HG03575 (cell line): Measurements from ENCODE around the gene C19orf67.
"Not testable (repeated sequence)": the region's sequence is repeated elsewhere in the genome, so short reads cannot be mapped to it uniquely, and the experiment has no call there.

Experiments
- ATAC-seq: cut with Tn5 transposase; IDR thresholded peaks from one replicate; pipeline ENCODE4 v1.9.1; 2021; ENCODE audit not compliant: unreplicated experiment, insufficient number of reproducible peaks, low FRiP score; ENCODE audit errors: extremely low read depth

C19orf67 gene

GRCh38 chr19:14042659-14043608, 42.6 kb downstream of the C19orf67 start:
- ATAC-seq: not testable (repeated sequence)

DNA sequence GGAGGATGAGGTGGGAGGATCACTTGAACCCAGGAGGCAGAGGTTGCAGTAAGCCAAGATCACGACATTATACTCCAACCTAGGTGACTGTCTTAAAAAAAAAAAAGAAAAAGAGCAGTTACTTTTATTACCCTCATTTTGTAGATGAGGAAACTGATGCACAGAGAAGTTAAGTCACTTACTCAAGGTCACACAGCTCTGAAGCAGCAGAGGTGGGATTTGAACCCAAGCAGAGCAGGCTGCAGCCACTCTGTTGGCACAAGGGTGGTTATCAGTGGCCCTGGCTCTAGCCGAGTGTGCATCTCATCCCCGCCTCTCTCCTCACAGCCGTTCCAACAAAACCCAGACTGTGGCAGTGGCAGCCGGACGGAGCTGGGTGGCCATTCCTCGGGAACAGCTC, 46.4 kb downstream of the C19orf67 start:
- no peak for ATAC-seq

DNA sequence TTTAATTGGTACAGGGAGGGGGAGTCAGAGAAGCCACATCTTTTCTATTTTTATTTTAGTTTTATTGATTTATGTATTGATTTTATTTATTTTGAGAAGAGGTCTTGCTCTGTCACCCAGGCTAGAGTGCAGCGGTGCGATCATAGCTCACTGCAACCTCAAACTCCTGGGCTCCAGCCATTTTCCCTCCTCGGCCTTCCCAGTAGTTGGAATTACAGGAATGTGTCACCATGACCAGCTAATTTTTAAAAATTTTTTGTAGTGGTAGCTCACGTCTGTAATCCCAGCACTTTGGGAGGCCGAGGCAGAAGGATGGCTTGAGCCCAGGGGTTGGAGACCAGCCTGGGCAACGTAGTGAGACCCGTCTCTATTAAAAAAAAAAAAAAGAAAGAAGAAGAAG, 49.9 kb downstream of the C19orf67 start:
- no peak for ATAC-seq

DNA sequence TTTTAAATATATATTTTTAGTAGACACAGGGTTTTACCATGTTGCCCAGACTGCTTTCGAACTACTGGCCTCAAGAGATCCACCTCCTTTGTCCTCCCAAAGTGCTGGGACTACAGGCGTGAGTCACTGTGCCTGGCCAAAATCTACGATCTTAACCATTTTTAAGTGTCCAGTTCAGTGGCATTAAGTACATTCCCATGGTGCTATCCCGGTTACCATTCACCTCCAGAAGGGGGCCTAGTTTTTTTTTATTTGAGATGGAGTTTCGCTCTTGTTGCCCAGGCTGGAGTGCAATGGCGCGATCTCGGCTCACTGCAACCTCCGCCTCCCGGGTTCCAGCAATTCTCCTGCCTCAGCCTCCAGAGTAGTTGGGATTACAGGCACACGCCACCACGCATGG, 50.4 kb downstream of the C19orf67 start:
- ATAC-seq: not testable (repeated sequence)

DNA sequence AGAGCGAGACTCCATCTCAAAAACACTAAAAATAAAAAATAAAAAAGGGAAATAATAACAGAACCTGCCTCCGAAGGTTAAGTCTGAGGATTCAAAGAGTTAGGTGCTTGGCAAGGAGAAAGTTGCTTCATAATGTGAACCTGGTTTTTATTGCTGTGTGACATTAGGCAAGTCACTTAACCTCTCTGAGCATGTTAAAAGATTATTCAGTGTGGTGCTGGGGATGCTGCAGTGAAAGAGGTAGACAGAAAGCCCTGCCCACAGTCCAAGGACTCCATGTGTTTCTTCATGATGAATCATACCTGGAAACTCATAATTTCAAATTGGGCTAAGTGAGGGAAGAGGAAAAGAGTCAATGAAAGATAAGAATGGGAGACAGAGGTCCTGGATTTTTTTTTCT, 51.6 kb downstream of the C19orf67 start:
- ATAC-seq: no peak

GRCh38 chr19:14031719-14032480, 53.7 kb downstream of the C19orf67 start, which contains the start of gene IL27RA:
TSS of gene IL27RA (plus strand) at chr19:14031762. CDS start at chr19:14031873, 111 bp downstream.
- ATAC-seq: no peak
